ENCODE data around the gene TENT4A. TPM values are rescaled to one million over a fixed set of nuclear protein-coding genes. Genes with fewer than 3 reads are reported as not detected.

TENT4A gene
- total RNA-seq, 3 donors from 2014 or later (not counting 1 experiment from before 2014, with no cell fraction given): 36.0 to 65.6 (median 44.9) TPM

DNA sequence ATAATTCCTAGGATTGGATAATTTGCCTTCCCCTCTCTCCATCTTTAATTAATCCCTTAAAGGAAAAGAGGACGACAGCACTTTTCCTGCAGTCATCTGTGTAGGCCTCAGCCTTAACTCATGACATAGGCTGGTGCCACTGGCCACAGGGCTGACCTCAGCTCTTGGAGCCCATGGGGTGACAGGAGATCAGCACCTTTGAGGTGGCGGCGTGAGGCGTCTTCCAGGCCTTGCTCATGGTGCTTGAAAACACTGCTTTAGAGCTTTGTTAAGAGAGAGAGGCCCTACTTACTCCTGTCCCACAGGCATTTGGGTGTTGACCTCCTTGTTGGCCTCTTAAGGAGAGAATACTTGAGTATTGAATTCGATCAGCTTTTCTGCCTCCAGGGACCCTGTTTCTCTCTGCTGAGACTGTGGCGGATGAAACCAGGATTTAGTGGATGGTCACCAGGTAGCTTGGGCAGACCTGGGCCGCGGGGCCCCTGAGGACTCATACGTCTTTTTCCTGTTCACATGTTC is 23.4 kb downstream of the TENT4A start:
- peaks cover 17% of the 10 kb centered on the region for H3K36me3 ChIP-seq (ENCODE audit: control insufficient read depth, insufficient read depth, low read length)
- peaks cover 9% of the 10 kb centered on the region for H3K4me1 ChIP-seq (ENCODE audit: control insufficient read depth, insufficient read depth, low read length)
- no peak overlapping the region for H3K4me3 Mint-ChIP-seq
- ATAC-seq: no peak
- H3K4me3 ChIP-seq (ENCODE audit: low read length): no peak overlapping the region
- no peak overlapping the region for H3K27ac ChIP-seq (ENCODE audit: low read length)
- intact Hi-C loops (cut with micrococcal nuclease): no loop called here
- no peak for DNase-seq
- 93% methylated on average over 9 of the region's 9 CpGs for WGBS (ENCODE audit: insufficient coverage)
- H3K9me3 ChIP-seq (ENCODE audit: control insufficient read depth, insufficient read depth, low read length): no peaks in the 10 kb centered on the region
- no peaks in the 10 kb centered on the region for H3K9me3 Mint-ChIP-seq
- TF ChIP-seq, protein P1, sequence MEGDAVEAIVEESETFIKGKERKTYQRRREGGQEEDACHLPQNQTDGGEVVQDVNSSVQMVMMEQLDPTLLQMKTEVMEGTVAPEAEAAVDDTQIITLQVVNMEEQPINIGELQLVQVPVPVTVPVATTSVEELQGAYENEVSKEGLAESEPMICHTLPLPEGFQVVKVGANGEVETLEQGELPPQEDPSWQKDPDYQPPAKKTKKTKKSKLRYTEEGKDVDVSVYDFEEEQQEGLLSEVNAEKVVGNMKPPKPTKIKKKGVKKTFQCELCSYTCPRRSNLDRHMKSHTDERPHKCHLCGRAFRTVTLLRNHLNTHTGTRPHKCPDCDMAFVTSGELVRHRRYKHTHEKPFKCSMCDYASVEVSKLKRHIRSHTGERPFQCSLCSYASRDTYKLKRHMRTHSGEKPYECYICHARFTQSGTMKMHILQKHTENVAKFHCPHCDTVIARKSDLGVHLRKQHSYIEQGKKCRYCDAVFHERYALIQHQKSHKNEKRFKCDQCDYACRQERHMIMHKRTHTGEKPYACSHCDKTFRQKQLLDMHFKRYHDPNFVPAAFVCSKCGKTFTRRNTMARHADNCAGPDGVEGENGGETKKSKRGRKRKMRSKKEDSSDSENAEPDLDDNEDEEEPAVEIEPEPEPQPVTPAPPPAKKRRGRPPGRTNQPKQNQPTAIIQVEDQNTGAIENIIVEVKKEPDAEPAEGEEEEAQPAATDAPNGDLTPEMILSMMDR (IDR thresholded peaks at IDR 0.05): no peak
- peak overlapping the region in 1 of 2 donors; percentile 37 for H3K27ac Mint-ChIP-seq
- H3K36me3 Mint-ChIP-seq: no peaks in the 10 kb centered on the region
- H3K27me3 ChIP-seq (ENCODE audit: control insufficient read depth, insufficient read depth, low read length): no peaks in the 10 kb centered on the region
- H3K27me3 Mint-ChIP-seq (ENCODE audit: low read depth in 2 of 2): no peaks in the 10 kb centered on the region
- peaks cover 34 to 36% of the 10 kb centered on the region in 2 donors for H3K4me1 Mint-ChIP-seq

GRCh38 chr5:6737043-6737941 is 24.1 kb downstream of the TENT4A start:
- Mint-ChIP-seq H3K4me3 (no peak overlapping the region), H3K27me3 (ENCODE audit: low read depth in 2 of 2) (no peaks in the 10 kb centered on the region), H3K4me1 (peaks cover 29 to 34% of the 10 kb centered on the region in 2 donors), H3K27ac (peak overlapping the region; percentile 37 to 48), H3K9me3 (no peaks in the 10 kb centered on the region), H3K36me3 (no peaks in the 10 kb centered on the region)
- intact Hi-C loops (cut with micrococcal nuclease): no loop called here
- H3K4me1 ChIP-seq (ENCODE audit: control insufficient read depth, insufficient read depth, low read length): peaks cover 6% of the 10 kb centered on the region
- H3K4me3 ChIP-seq (ENCODE audit: low read length): no peak overlapping the region
- WGBS (ENCODE audit: insufficient coverage): 89% methylated on average over 24 of the region's 24 CpGs
- H3K27me3 ChIP-seq (ENCODE audit: control insufficient read depth, insufficient read depth, low read length): no peaks in the 10 kb centered on the region
- DNase-seq: no peak
- peaks cover 17% of the 10 kb centered on the region for H3K36me3 ChIP-seq (ENCODE audit: control insufficient read depth, insufficient read depth, low read length)
- H3K9me3 ChIP-seq (ENCODE audit: control insufficient read depth, insufficient read depth, low read length): no peaks in the 10 kb centered on the region
- H3K27ac ChIP-seq (ENCODE audit: low read length): no peak overlapping the region
- ATAC-seq: no peak
- TF ChIP-seq, protein P1 (IDR thresholded peaks at IDR 0.05): no peak

DNA sequence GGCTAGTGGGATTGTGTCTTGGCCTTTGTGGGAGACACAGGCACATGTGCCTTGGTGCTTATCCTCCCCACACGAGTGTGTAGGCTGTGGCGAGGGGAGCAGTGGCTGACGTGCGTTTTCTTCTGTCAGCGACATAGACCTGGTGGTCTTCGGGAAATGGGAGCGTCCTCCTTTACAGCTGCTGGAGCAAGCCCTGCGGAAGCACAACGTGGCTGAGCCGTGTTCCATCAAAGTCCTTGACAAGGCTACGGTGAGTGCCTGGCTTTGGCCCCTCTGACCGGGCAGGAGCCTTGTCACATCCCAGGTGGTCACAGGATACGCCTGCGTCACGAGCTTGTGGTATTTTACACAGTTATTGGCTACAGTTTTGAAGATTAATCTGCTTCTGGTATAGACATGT is 26.4 kb downstream of the TENT4A start:
- no peaks in the 10 kb centered on the region for H3K9me3 Mint-ChIP-seq
- Histone ChIP-seq H3K4me3 (ENCODE audit: low read length) (no peak overlapping the region), H3K4me1 (ENCODE audit: control insufficient read depth, insufficient read depth, low read length) (peaks cover 6% of the 10 kb centered on the region), H3K36me3 (ENCODE audit: control insufficient read depth, insufficient read depth, low read length) (peaks cover 32% of the 10 kb centered on the region), H3K27ac (ENCODE audit: low read length) (no peak overlapping the region), H3K27me3 (ENCODE audit: control insufficient read depth, insufficient read depth, low read length) (no peaks in the 10 kb centered on the region), H3K9me3 (ENCODE audit: control insufficient read depth, insufficient read depth, low read length) (no peaks in the 10 kb centered on the region)
- peak overlapping the region in 1 of 2 donors; percentile 12 for H3K27ac Mint-ChIP-seq
- TF ChIP-seq, protein P1 (IDR thresholded peaks at IDR 0.05): no peak
- no peaks in the 10 kb centered on the region for H3K27me3 Mint-ChIP-seq (ENCODE audit: low read depth in 2 of 2)
- ATAC-seq: no peak
- peaks cover 8% of the 10 kb centered on the region for H3K36me3 Mint-ChIP-seq
- DNase-seq: no peak
- intact Hi-C loops (cut with micrococcal nuclease): loop anchor here (10.0 kb wide), 1 partner anchor 1595 kb away; the partner anchor contains the start of gene ADAMTS16
- 97% methylated on average over 15 of the region's 15 CpGs for WGBS (ENCODE audit: insufficient coverage)
- peaks cover 11 to 20% of the 10 kb centered on the region in 2 donors for H3K4me1 Mint-ChIP-seq
- H3K4me3 Mint-ChIP-seq: no peak overlapping the region
